ENCODE data around the gene SH3GL1.

GRCh38 chr19:4345342-4346019, 54.9 kb downstream of the SH3GL1 start:
- no peak for TF ChIP-seq POLR2A (IDR thresholded peaks at IDR 0.05; ENCODE audit: low read depth, low read length)
- no peak for TF ChIP-seq TAF1 (IDR thresholded peaks at IDR 0.05; ENCODE audit: low read depth, low read length)
- TF ChIP-seq POLR2AphosphoS5 (IDR thresholded peaks at IDR 0.05; ENCODE audit: low read depth, low read length): no peak
- TF ChIP-seq SPI1 (IDR thresholded peaks at IDR 0.05; ENCODE audit: low read depth, low read length): no peak
